HFFc6 (cell line): ENCODE results near the gene S1PR4. TPM values are rescaled to one million over a fixed set of nuclear protein-coding genes. Genes with fewer than 3 reads are reported as not detected.

ENCODE experiments used
- DNase-seq: peaks from one replicate; pipeline ENCODE4 v3.0.0-alpha.2; 2018
- H3K27ac Mint-ChIP-seq: 2 replicates; pipeline ENCODE4 v1.8.0; 2020; ENCODE audit warnings: mild to moderate bottlenecking, mixed read lengths
- H3K27me3 Mint-ChIP-seq: 2 replicates; pipeline ENCODE4 v1.8.0; 2021; ENCODE audit warnings: mild to moderate bottlenecking, moderate library complexity, mixed read lengths; ENCODE audit not compliant: insufficient read depth
- H3K36me3 Mint-ChIP-seq: 2 replicates; pipeline ENCODE4 v1.8.0; 2021; ENCODE audit warnings: low read depth, mixed read lengths
- H3K4me1 Mint-ChIP-seq: 2 replicates; pipeline ENCODE4 v1.8.0; 2020; ENCODE audit warnings: low read depth, mixed read lengths
- H3K4me3 Mint-ChIP-seq: 2 replicates; pipeline ENCODE4 v1.8.0; 2020; ENCODE audit warnings: mild to moderate bottlenecking, moderate library complexity, mixed read lengths
- H3K9me3 Mint-ChIP-seq: 2 replicates; pipeline ENCODE4 v1.8.0; 2020; ENCODE audit warnings: mild to moderate bottlenecking, mixed read lengths
- total RNA-seq, 6 experiments: library from RNA; stranded (reverse); fragmentation: NEBNext Ultra II Directional; extraction: Animal tissue kit (Norgen Biotek cat#: 25700); gene quantifications; 2 replicates in 1 of 6; 3 replicates in 5 of 6; pipeline ENCODE4 v1.2.3, GENCODE V29; 2021
- TF ChIP-seq, protein P1 (sequence below): fragments of 200-600 bp; sonication (generic); IDR thresholded peaks from 2 replicates; pipeline ENCODE4 v1.5.0; 2021; ENCODE audit warnings: antibody characterized with exemption, mild to moderate bottlenecking

S1PR4 gene
- total RNA-seq, 6 experiments from 2014 or later, result not detected

DNA sequence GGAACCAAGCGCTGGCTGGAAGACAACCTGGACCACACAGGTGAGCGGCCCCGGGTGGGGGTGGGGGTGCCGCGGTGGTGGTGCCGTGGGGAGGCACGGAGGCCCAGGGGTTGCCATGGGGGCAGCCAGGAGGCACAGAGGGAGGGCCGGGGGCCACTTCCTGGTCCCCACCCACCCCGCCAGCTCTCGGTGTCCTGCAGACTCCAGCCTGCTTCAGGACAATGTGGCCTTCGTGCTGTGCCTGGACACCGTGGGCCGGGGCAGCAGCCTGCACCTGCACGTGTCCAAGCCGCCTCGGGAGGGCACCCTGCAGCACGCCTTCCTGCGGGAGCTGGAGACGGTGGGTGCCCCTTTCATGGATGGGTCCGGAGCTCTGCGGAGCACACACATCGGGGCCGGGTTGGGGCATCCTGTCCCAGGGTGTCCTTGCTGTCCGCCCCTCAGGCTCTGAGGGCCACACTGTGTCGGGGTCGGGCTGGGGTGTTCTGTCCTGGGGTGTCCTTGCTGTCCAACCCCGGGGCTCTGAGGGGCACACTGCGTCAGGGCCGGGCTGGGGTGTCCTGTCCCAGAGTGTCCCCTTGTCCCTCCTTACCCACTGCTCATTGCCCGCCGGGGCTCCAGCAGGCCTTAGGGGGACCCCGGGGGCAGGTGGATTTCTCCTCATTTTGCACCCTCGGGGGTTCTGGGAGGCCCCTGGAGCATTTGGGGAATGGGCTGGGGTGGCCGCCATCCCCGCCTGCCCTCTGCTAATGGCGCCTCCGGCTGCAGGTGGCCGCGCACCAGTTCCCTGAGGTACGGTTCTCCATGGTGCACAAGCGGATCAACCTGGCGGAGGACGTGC lies 25.5 kb downstream of the S1PR4 start:
- H3K36me3 Mint-ChIP-seq, result no peaks in the 10 kb centered on the region
- no peaks in the 10 kb centered on the region for H3K9me3 Mint-ChIP-seq
- TF ChIP-seq, protein P1, sequence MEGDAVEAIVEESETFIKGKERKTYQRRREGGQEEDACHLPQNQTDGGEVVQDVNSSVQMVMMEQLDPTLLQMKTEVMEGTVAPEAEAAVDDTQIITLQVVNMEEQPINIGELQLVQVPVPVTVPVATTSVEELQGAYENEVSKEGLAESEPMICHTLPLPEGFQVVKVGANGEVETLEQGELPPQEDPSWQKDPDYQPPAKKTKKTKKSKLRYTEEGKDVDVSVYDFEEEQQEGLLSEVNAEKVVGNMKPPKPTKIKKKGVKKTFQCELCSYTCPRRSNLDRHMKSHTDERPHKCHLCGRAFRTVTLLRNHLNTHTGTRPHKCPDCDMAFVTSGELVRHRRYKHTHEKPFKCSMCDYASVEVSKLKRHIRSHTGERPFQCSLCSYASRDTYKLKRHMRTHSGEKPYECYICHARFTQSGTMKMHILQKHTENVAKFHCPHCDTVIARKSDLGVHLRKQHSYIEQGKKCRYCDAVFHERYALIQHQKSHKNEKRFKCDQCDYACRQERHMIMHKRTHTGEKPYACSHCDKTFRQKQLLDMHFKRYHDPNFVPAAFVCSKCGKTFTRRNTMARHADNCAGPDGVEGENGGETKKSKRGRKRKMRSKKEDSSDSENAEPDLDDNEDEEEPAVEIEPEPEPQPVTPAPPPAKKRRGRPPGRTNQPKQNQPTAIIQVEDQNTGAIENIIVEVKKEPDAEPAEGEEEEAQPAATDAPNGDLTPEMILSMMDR, result no peak
- DNase-seq, result no peak
- H3K4me1 Mint-ChIP-seq, result no peaks in the 10 kb centered on the region
- no peak overlapping the region for H3K27ac Mint-ChIP-seq
- no peak overlapping the region for H3K4me3 Mint-ChIP-seq
- H3K27me3 Mint-ChIP-seq, result peaks cover 2% of the 10 kb centered on the region

DNA sequence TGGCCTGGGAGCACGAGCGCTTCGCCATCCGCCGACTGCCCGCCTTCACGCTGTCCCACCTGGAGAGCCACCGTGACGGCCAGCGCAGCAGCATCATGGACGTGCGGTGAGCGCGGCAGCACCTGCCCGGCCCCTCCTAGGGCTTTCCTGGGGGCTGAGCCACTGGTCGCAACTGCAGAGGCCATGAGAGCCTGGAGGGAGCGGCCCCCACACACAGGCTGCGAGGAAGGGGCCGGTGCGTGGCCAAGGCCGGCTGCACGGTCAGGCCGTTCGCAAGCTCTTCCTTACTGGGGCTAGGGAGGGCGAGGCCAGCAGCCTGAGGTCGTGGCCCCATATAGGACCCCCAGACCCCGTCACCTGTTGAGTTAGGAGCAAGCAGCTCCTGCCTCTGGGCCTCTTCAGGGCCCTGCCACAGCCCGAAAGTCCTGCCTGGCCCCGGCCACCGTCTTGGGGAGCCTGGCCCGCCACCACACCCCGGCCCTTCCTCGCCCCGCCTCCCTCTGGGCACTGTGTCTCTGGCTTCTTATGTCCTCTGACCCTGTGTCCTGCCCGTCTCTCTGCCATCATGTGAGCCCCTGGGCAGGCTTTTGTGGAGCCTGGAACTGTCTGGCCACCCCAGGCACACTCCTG lies 26.2 kb downstream of the S1PR4 start:
- H3K9me3 Mint-ChIP-seq, result no peaks in the 10 kb centered on the region
- TF ChIP-seq, protein P1, result no peak
- no peak for DNase-seq
- H3K27ac Mint-ChIP-seq, result no peak overlapping the region
- peaks cover 2% of the 10 kb centered on the region for H3K27me3 Mint-ChIP-seq
- no peak overlapping the region for H3K4me3 Mint-ChIP-seq
- no peaks in the 10 kb centered on the region for H3K36me3 Mint-ChIP-seq
- H3K4me1 Mint-ChIP-seq, result no peaks in the 10 kb centered on the region

DNA sequence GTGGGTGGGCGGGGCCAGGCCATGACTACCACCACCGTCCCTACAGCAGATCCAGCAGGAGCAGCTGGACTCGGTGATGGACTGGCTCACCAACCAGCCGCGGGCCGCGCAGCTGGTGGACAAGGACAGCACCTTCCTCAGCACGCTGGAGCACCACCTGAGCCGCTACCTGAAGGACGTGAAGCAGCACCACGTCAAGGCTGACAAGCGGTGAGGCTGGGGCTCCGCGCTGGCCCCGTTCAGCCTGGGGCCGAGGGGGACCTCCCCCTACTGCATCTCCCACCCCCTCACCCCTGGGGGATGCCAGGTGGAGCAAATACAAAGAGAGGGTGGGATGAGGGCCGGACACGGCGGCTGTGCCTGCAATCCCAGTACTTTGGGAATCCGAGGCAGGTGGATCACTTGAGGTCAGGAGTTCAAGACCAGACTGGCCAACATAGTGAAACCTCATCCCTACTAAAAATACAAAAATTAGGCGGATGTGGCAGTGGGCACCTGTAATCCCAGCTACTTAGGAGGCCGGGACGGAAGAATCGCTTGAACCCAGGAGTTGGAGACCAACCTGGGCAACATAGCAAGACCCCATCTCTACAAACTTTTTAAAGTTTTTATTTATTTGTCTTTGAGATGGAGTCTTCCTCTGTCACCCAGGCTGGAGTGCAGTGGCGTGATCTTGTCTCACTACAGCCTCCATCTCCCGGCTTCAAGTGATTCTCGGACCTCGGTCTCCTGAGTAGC lies 27.8 kb downstream of the S1PR4 start:
- TF ChIP-seq, protein P1, result no peak
- no peak for DNase-seq
- Mint-ChIP-seq H3K27me3 (peaks cover 4% of the 10 kb centered on the region), H3K4me1 (no peaks in the 10 kb centered on the region), H3K27ac (no peak overlapping the region), H3K9me3 (no peaks in the 10 kb centered on the region), H3K4me3 (no peak overlapping the region), H3K36me3 (no peaks in the 10 kb centered on the region)

DNA sequence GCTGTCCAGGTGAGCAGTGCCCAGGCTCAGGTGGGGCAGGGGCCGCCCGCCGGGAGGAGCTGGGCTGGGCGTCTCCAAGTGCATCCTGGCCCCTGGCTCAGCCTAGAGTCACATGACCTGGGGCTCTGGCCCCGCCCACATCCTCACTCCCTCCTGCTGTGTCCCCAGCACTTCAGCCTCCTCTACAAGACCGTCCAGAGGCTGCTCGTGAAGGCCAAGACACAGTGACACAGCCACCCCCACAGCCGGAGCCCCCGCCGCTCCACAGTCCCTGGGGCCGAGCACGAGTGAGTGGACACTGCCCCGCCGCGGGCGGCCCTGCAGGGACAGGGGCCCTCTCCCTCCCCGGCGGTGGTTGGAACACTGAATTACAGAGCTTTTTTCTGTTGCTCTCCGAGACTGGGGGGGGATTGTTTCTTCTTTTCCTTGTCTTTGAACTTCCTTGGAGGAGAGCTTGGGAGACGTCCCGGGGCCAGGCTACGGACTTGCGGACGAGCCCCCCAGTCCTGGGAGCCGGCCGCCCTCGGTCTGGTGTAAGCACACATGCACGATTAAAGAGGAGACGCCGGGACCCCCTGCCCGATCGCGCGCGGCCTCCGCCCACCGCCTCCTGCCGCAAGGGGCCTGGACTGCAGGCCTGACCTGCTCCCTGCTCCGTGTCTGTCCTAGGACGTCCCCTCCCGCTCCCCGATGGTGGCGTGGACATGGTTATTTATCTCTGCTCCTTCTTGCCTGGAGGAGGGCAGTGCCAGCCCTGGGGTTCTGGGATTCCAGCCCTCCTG lies 29.1 kb downstream of the S1PR4 start:
- TF ChIP-seq, protein P1, result no peak
- H3K4me3 Mint-ChIP-seq, result no peak overlapping the region
- no peaks in the 10 kb centered on the region for H3K4me1 Mint-ChIP-seq
- H3K36me3 Mint-ChIP-seq, result no peaks in the 10 kb centered on the region
- H3K9me3 Mint-ChIP-seq, result no peaks in the 10 kb centered on the region
- peaks cover 4% of the 10 kb centered on the region for H3K27me3 Mint-ChIP-seq
- no peak overlapping the region for H3K27ac Mint-ChIP-seq
- DNase-seq, result no peak
